ENCODE measurements around the gene EEA1.

GRCh38 chr12:92930421-92930820 is 1.3 kb upstream of the EEA1 start:
- TF ChIP-seq POLR2AphosphoS5 (IDR thresholded peaks at IDR 0.05; ENCODE audit: low read depth, low read length) (no peak), POLR2A (IDR thresholded peaks at IDR 0.05; ENCODE audit: low read depth, low read length) (no peak), TAF1 (IDR thresholded peaks at IDR 0.05; ENCODE audit: low read depth, low read length) (no peak), SPI1 (IDR thresholded peaks at IDR 0.05; ENCODE audit: low read depth, low read length) (no peak), POU2F2 (IDR thresholded peaks at IDR 0.05; ENCODE audit: low read depth, low read length) (no peak)
